Measurements from ENCODE around the gene ANKRD16.

DNA sequence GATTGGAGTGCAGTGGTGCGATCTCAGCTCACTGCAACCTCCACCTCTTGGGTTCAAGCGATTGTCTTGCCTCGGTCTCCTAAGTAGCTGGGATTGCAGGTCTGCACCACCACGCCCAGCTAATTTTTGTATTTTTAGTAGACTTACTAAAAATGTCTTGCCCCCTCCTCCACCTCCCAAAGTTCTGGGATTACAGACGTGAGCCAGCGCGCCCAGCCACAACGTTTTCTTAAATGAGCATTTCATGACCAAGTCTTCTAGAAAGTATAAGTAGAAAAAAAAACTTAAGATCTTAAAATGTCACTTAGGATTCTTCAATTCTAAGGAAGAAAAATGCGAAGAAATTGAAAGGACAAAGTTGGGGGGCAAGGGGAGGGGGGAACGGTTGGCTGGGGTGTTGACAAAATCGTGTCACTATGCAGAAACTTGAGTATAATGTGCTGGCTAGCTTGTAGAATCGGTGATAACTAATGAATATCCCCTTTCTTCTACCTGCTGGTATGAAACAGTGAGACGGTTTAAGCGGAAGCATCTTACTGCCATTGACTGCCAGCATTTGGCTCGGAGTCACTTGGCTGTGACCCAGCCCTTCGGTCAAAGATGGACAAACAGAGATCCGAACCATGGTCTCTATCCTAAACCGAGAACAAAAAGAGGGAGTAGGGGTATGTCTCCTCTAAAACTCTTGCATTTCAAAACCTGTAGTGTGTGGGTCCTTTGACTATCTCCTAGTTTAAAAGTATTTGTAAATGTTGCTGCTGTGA is 13.0 kb upstream of the ANKRD16 start:
- TF ChIP-seq, protein P1, sequence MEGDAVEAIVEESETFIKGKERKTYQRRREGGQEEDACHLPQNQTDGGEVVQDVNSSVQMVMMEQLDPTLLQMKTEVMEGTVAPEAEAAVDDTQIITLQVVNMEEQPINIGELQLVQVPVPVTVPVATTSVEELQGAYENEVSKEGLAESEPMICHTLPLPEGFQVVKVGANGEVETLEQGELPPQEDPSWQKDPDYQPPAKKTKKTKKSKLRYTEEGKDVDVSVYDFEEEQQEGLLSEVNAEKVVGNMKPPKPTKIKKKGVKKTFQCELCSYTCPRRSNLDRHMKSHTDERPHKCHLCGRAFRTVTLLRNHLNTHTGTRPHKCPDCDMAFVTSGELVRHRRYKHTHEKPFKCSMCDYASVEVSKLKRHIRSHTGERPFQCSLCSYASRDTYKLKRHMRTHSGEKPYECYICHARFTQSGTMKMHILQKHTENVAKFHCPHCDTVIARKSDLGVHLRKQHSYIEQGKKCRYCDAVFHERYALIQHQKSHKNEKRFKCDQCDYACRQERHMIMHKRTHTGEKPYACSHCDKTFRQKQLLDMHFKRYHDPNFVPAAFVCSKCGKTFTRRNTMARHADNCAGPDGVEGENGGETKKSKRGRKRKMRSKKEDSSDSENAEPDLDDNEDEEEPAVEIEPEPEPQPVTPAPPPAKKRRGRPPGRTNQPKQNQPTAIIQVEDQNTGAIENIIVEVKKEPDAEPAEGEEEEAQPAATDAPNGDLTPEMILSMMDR (IDR thresholded peaks at IDR 0.05) = no peak
- TF ChIP-seq POLR2A (IDR thresholded peaks at IDR 0.05) (no peak), EP300 (IDR thresholded peaks at IDR 0.05) (no peak), POLR2AphosphoS5 (IDR thresholded peaks at IDR 0.05) (no peak)
